Transverse colon (tissue), 4 donors: ENCODE results near the gene IL26.

Source experiments
- CTCF ChIP-seq, 5 experiments: fragments of 200-600 bp in 3 of 5; fragments of 450-650 bp in 2 of 5; sonication (generic) in 3 of 5; IDR thresholded peaks; 1 replicate in 2 of 5; 2 replicates in 3 of 5; pipeline ENCODE4 v1.5.1; 2016 to 2017; ENCODE audit warnings: antibody characterized with exemption in 5 of 5, inconsistent platforms in 3 of 5, mild to moderate bottlenecking in 2 of 5, moderate library complexity in 1 of 5
- POLR2A ChIP-seq: fragments of 450-650 bp; IDR thresholded peaks from one replicate; pipeline ENCODE4 v1.6.1; 2016; ENCODE audit warnings: antibody characterized with exemption, mild to moderate bottlenecking, moderate library complexity
- POLR2AphosphoS5 ChIP-seq, 3 donors: sonication (generic); formaldehyde crosslinking; IDR thresholded peaks; one replicate each; pipeline ENCODE4 v1.6.1; 2016; ENCODE audit warnings: antibody characterized with exemption in 3 of 3

- TF ChIP-seq CTCF (IDR thresholded peaks at IDR 0.05) (no peak), POLR2A (no peak), POLR2AphosphoS5 (IDR thresholded peaks at IDR 0.05) (no peak)
Measured at GRCh38 chr12:68250454-68250853, 24.8 kb upstream of the IL26 start.
